IMR-90 (cell line): ENCODE results near the gene PQBP1. TPM values are rescaled to one million over a fixed set of nuclear protein-coding genes. Genes with fewer than 3 reads are reported as not detected.

Experiments used
- ATAC-seq: fragments of 200-7000 bp; cut with Tn5 transposase; 2 replicates; pipeline ENCODE4 v1.9.1; 2020; ENCODE audit warnings: low read depth, mild to moderate bottlenecking, moderate library complexity
- BruUV-seq: library from RNA; stranded (reverse); fragments of 400-500 nt; replicated peaks from 2 replicates; lab custom pipeline; 2021; lab: Mats Ljungman, UMichigan
- CTCF ChIA-PET: fragments of 300-600 bp; formaldehyde crosslinking; extraction: SDS; loops from one replicate; lab custom pipeline; 2021; ENCODE audit warnings: antibody characterized with exemption; lab: Yijun Ruan, JAX
- POLR2A ChIA-PET: fragments of 300-600 bp; sonication (Branson Sonifier 250); formaldehyde crosslinking; loops from one replicate; lab custom pipeline; 2022; ENCODE audit warnings: antibody characterized with exemption; ENCODE audit not compliant: unreplicated experiment; lab: Charles Lee
- DNase-seq: peaks from one replicate; pipeline ENCODE4 v3.0.0; 2013
- H2AFZ ChIP-seq: replicated peaks from 2 replicates; pipeline ENCODE3; 2013; ENCODE audit warnings: low read length, mild to moderate bottlenecking; ENCODE audit not compliant: poor library complexity
- H2AK5ac ChIP-seq: 2 replicates; pipeline ENCODE4 v1.6.1; 2013; ENCODE audit warnings: low read depth, low read length, inconsistent platforms
- H2AK9ac ChIP-seq: replicated peaks from 2 replicates; pipeline ENCODE3; 2013; ENCODE audit warnings: mild to moderate bottlenecking, low read depth, low read length, moderate library complexity; ENCODE audit not compliant: poor library complexity
- H2BK120ac ChIP-seq: 2 replicates; pipeline ENCODE4 v1.6.1; 2013; ENCODE audit warnings: low read depth, low read length, inconsistent platforms
- H2BK15ac ChIP-seq: 3 replicates; pipeline ENCODE4 v1.6.1; 2013; ENCODE audit warnings: low read depth, low read length, inconsistent platforms
- H2BK20ac ChIP-seq: 2 replicates; pipeline ENCODE4 v1.6.1; 2013; ENCODE audit warnings: low read depth, mild to moderate bottlenecking, inconsistent platforms, low read length, moderate library complexity
- H2BK5ac ChIP-seq: 2 replicates; pipeline ENCODE4 v1.6.1; 2013; ENCODE audit warnings: mild to moderate bottlenecking, low read depth, low read length, inconsistent platforms; ENCODE audit not compliant: poor library complexity, severe bottlenecking
- H3K14ac ChIP-seq: replicated peaks from 2 replicates; pipeline ENCODE4 v1.6.1; 2013; ENCODE audit warnings: low read depth, low read length, inconsistent platforms
- H3K18ac ChIP-seq: 2 replicates; pipeline ENCODE4 v1.6.1; 2013; ENCODE audit warnings: low read depth, low read length, control low read depth
- H3K23ac ChIP-seq: 2 replicates; pipeline ENCODE4 v1.6.1; 2013; ENCODE audit warnings: low read depth, low read length, inconsistent platforms
- H3K27ac ChIP-seq: 2 replicates; pipeline ENCODE4 v1.5.1; 2013; ENCODE audit warnings: mild to moderate bottlenecking, control low read depth, low read length; ENCODE audit not compliant: insufficient read depth
- H3K27me3 ChIP-seq: 2 replicates; pipeline ENCODE4 v1.6.1; 2013; ENCODE audit warnings: low read length; ENCODE audit not compliant: control insufficient read depth, insufficient read depth
- H3K36me3 ChIP-seq: 2 replicates; pipeline ENCODE4 v1.6.1; 2013; ENCODE audit warnings: low read length, mixed read lengths; ENCODE audit not compliant: control insufficient read depth, insufficient read depth
- H3K4ac ChIP-seq: 2 replicates; pipeline ENCODE4 v1.6.1; 2013; ENCODE audit warnings: low read depth, low read length, inconsistent platforms
- H3K4me1 ChIP-seq: 2 replicates; pipeline ENCODE4 v1.6.1; 2013; ENCODE audit warnings: low read length, mixed read lengths; ENCODE audit not compliant: control insufficient read depth, insufficient read depth
- H3K4me2 ChIP-seq: 2 replicates; pipeline ENCODE4 v1.6.1; 2013; ENCODE audit warnings: low read depth, mild to moderate bottlenecking, control low read depth, low read length, moderate library complexity
- H3K4me3 ChIP-seq: 2 replicates; pipeline ENCODE4 v1.5.1; 2013; ENCODE audit warnings: low read depth, mild to moderate bottlenecking, control low read depth, low read length, moderate library complexity; ENCODE audit not compliant: insufficient read depth
- H3K56ac ChIP-seq: 2 replicates; pipeline ENCODE4 v1.6.1; 2013; ENCODE audit warnings: low read length, inconsistent platforms; ENCODE audit not compliant: insufficient read depth; ENCODE audit errors: extremely low read depth
- H3K79me1 ChIP-seq, 2 experiments: 2 replicates each; pipeline ENCODE4 v1.6.1; 2013; ENCODE audit warnings: low read length in 2 of 2, inconsistent platforms in 1 of 2, low read depth in 1 of 2
- H3K9ac ChIP-seq: 2 replicates; pipeline ENCODE4 v1.6.1; 2013; ENCODE audit warnings: low read depth, low read length, control low read depth
- H3K9me1 ChIP-seq: 2 replicates; pipeline ENCODE4 v1.6.1; 2013; ENCODE audit warnings: low read length, inconsistent platforms; ENCODE audit not compliant: insufficient read depth
- H3K9me3 ChIP-seq: 2 replicates; pipeline ENCODE4 v1.6.1; 2013; ENCODE audit warnings: low read length; ENCODE audit not compliant: control insufficient read depth, insufficient read depth
- H4K20me1 ChIP-seq: 2 replicates; pipeline ENCODE4 v1.6.1; 2013; ENCODE audit warnings: low read length, inconsistent platforms; ENCODE audit not compliant: insufficient read depth
- H4K5ac ChIP-seq: 2 replicates; pipeline ENCODE4 v1.6.1; 2013; ENCODE audit warnings: mild to moderate bottlenecking, low read depth, low read length, control low read depth
- H4K8ac ChIP-seq, 2 experiments: 2 replicates each; pipeline ENCODE4 v1.6.1; 2013; ENCODE audit warnings: low read depth in 2 of 2, low read length in 2 of 2, control low read depth in 1 of 2, inconsistent platforms in 1 of 2
- H4K91ac ChIP-seq: 2 replicates; pipeline ENCODE4 v1.6.1; 2013; ENCODE audit warnings: low read depth, low read length, inconsistent platforms; ENCODE audit not compliant: insufficient read depth
- RAD21 ChIP-seq: IDR thresholded peaks from 2 replicates; pipeline ENCODE4 v1.6.1; 2012; ENCODE audit warnings: low read length, improper control_type of control experiment
- RCOR1 ChIP-seq: IDR thresholded peaks from 2 replicates; pipeline ENCODE4 v1.6.1; 2012; ENCODE audit warnings: mild to moderate bottlenecking, low read length, improper control_type of control experiment; ENCODE audit not compliant: insufficient replicate concordance
- SMC3 ChIP-seq: fragments of 150-350 bp; IDR thresholded peaks from 2 replicates; pipeline ENCODE4 v1.6.1; 2016; ENCODE audit warnings: low read depth, mild to moderate bottlenecking, antibody characterized with exemption, low read length, moderate library complexity
- WGBS, 2 experiments: methylation state at CpG; one replicate each; pipeline versions ENCODE4 v1.1.5 to v1.1.7; 2013; ENCODE audit warnings: missing lambda C conversion rate in 2 of 2; ENCODE audit not compliant: insufficient read length in 1 of 2; ENCODE audit errors: extremely low coverage in 2 of 2; 5-methylcytosine and 5-hydroxymethylcytosine counted together
- dilution Hi-C: fragments of 300-500 bp; cut with HindIII; formaldehyde crosslinking; loops from one replicate; pipeline ENCODE4 v1.14.3; 2018; ENCODE audit warnings: low sequenced_read_pairs; ENCODE audit not compliant: unreplicated experiment
- in situ Hi-C: fragments of 300-500 bp; cut with MboI; formaldehyde crosslinking; loops from 3 replicates; pipeline ENCODE4 v1.14.3; 2019; ENCODE audit warnings: low sequenced_read_pairs, inconsistent platforms, mixed read lengths
- intact Hi-C: fragments of 100-400 bp; cut with micrococcal nuclease; formaldehyde crosslinking; loops from 2 replicates; pipeline ENCODE4 v1.10.0; 2022
- polyA plus RNA-seq, 3 experiments: library from polyadenylated mRNA; depleted of rRNA; stranded (reverse); fragments of >200 nt; gene quantifications; 2 replicates each; pipeline ENCODE4 v1.2.3, GENCODE V29; 2012; ENCODE audit warnings: low replicate concordance in 1 of 3
- total RNA-seq: library from RNA; depleted of rRNA; stranded (reverse); fragments of >200 nt; gene quantifications from 2 replicates; pipeline ENCODE4 v1.2.3, GENCODE V29; 2012

Gene PQBP1
- total and polyA plus RNA-seq, 2 of the 4 experiments (the other 2 are of a cell fraction), result 96.4 to 120 TPM

- no peak overlapping the region for H4K8ac ChIP-seq
- no peak overlapping the region for H2BK5ac ChIP-seq
- no TSS peak for BruUV-seq
- H3K9ac ChIP-seq, result no peak overlapping the region
- no CpG with 5 or more reads among the region's 5 CpGs for WGBS, 2 experiments
- DNase-seq (no peak), ATAC-seq (no peak)
- TF ChIP-seq RCOR1, result no peak
- TF ChIP-seq SMC3, result peak; percentile 13; the same call in 1 of the 2 replicates
- TF ChIP-seq RAD21, result 0 out of 2 replicates have a peak, but pooled peaks have one; percentile 17
- H2AK9ac ChIP-seq, result no peak overlapping the region
- no peak overlapping the region for H3K4me2 ChIP-seq
- intact Hi-C loops (no loop called here), dilution Hi-C loops (no loop called here), in situ Hi-C loops (no loop called here)
- H2BK15ac ChIP-seq, result no peak overlapping the region
- H3K18ac ChIP-seq, result no peak overlapping the region
- no peak overlapping the region for H2AK5ac ChIP-seq
- H3K23ac ChIP-seq, result no peak overlapping the region
- no peak overlapping the region for H2BK20ac ChIP-seq
- H2BK120ac ChIP-seq, result no peak overlapping the region
- no peaks in the 10 kb centered on the region for H3K79me1 ChIP-seq
- CTCF ChIA-PET, result no interaction called here
- H3K56ac ChIP-seq, result no peak overlapping the region
- no peak overlapping the region for H4K91ac ChIP-seq
- H3K9me3 ChIP-seq, result no peaks in the 10 kb centered on the region; the same call in 1 of the 2 replicates
- no peaks in the 10 kb centered on the region for H4K20me1 ChIP-seq
- no peak overlapping the region for H4K5ac ChIP-seq
- no peak overlapping the region for H2AFZ ChIP-seq
- no peak overlapping the region for H3K4ac ChIP-seq
- H3K27me3 ChIP-seq, result peaks cover 4% of the 10 kb centered on the region
- H3K14ac ChIP-seq, result no peak overlapping the region
- no peak overlapping the region for H3K27ac ChIP-seq
- H3K4me3 ChIP-seq, result no peak overlapping the region
- POLR2A ChIA-PET, result no interaction called here
- no peaks in the 10 kb centered on the region for H3K9me1 ChIP-seq
- no peaks in the 10 kb centered on the region for H3K36me3 ChIP-seq
- H3K4me1 ChIP-seq, result no peaks in the 10 kb centered on the region
Observed at GRCh38 chrX:48854898-48855297, 42.8 kb upstream of the PQBP1 start.
